ENCODE results near the gene KCTD15.

GRCh38 chr19:33799476-33799875, 2.8 kb downstream of the KCTD15 start:
- TF ChIP-seq CTCF (IDR thresholded peaks at IDR 0.05) (no peak), POLR2AphosphoS5 (IDR thresholded peaks at IDR 0.05) (no peak), POLR2A (IDR thresholded peaks at IDR 0.05) (no peak)
